Peyer's patch (tissue), 4 donors: ENCODE measurements around the gene ZSCAN21. TPM values are rescaled to one million over a fixed set of nuclear protein-coding genes. Genes with fewer than 3 reads are reported as not detected.
A peak's percentile ranks its signal among the peaks of the same experiment; 100 is the strongest.

Experiments
- DNase-seq, 3 donors: peaks; one replicate each; pipeline ENCODE4 v3.0.0-alpha.2; 2017 to 2019
- H3K27ac ChIP-seq, 4 donors: fragments of 200-600 bp; sonication (generic); one replicate each; pipeline ENCODE4 v1.5.1; 2016 to 2019
- H3K27me3 ChIP-seq, 2 donors: fragments of 200-600 bp; sonication (generic); one replicate each; pipeline ENCODE4 v1.5.1; 2019
- H3K36me3 ChIP-seq, 3 donors: fragments of 200-600 bp; sonication (generic); one replicate each; pipeline ENCODE4 v1.5.1; 2016 to 2019
- H3K4me1 ChIP-seq, 4 donors: fragments of 200-600 bp; sonication (generic); one replicate each; pipeline ENCODE4 v1.5.1; 2016 to 2019
- H3K4me3 ChIP-seq, 4 donors: fragments of 200-600 bp; sonication (generic); 1 replicate in 3 of 4; 2 replicates in 1 of 4; pipeline ENCODE4 v1.5.1; 2016 to 2019; ENCODE audit warnings: mild to moderate bottlenecking in 1 of 4
- H3K9me3 ChIP-seq, 4 donors: fragments of 200-600 bp; sonication (generic); one replicate each; pipeline ENCODE4 v1.5.1; 2016 to 2019; ENCODE audit warnings: mild to moderate bottlenecking in 1 of 4
- CTCF ChIP-seq, 6 experiments: fragments of 450-650 bp in 4 of 6; fragments of 200-600 bp in 2 of 6; sonication (generic) in 1 of 6; IDR thresholded peaks; one replicate each; pipeline ENCODE4 v1.5.1; 2017 to 2019; ENCODE audit warnings: antibody characterized with exemption in 6 of 6, mild to moderate bottlenecking in 3 of 6, moderate library complexity in 1 of 6
- POLR2A ChIP-seq, 2 donors: fragments of 450-650 bp; IDR thresholded peaks; one replicate each; pipeline ENCODE4 v1.5.1; 2017; ENCODE audit warnings: antibody characterized with exemption in 2 of 2, mild to moderate bottlenecking in 2 of 2, moderate library complexity in 2 of 2
- total RNA-seq, 4 donors: library from RNA; depleted of rRNA; stranded (reverse); fragments of >200 nt; gene quantifications; one replicate each; pipeline ENCODE4 v1.1.0, GENCODE V29; 2016

The ZSCAN21 gene
- total RNA-seq, 4 donors from 2014 or later, result 8.4 to 30.5 (median 12.0) TPM

GRCh38 chr7:100089458-100090196 lies 40.1 kb downstream of the ZSCAN21 start:
- Histone ChIP-seq H3K9me3 (no peaks in the 10 kb centered on the region), H3K27ac (peak overlapping the region; percentile 79 to 94 (median 87)), H3K4me3 (peak overlapping the region; percentile 72 to 86 (median 82)), H3K36me3 (peaks cover 0 to 44% (median 0%) of the 10 kb centered on the region in 3 donors), H3K4me1 (peaks cover 0 to 19% (median 0%) of the 10 kb centered on the region in 4 donors), H3K27me3 (no peaks in the 10 kb centered on the region)
- no peak for DNase-seq
- TF ChIP-seq CTCF (IDR thresholded peaks at IDR 0.05), result no peak
- TF ChIP-seq POLR2A (IDR thresholded peaks at IDR 0.05), result no peak

- no peak overlapping the region for H3K27ac ChIP-seq
Measured at GRCh38 chr7:100090527-100091410, 41.2 kb downstream of the ZSCAN21 start.

GRCh38 chr7:100091411-100092181 lies 42.0 kb downstream of the ZSCAN21 start:
- no peak for TF ChIP-seq POLR2A (IDR thresholded peaks at IDR 0.05)
- no peak for TF ChIP-seq CTCF (IDR thresholded peaks at IDR 0.05)
- Histone ChIP-seq H3K9me3 (no peaks in the 10 kb centered on the region), H3K27me3 (no peaks in the 10 kb centered on the region), H3K4me3 (no peak overlapping the region), H3K4me1 (peaks cover 0 to 19% (median 0%) of the 10 kb centered on the region in 4 donors), H3K27ac (no peak overlapping the region), H3K36me3 (peaks cover 0 to 63% (median 0%) of the 10 kb centered on the region in 3 donors)
- no peak for DNase-seq

More at GRCh38 chr7:100090527-100091410, 41.2 kb downstream of the ZSCAN21 start:
- H3K4me1 ChIP-seq, result peaks cover 0 to 19% (median 0%) of the 10 kb centered on the region in 4 donors
- no peak for TF ChIP-seq POLR2A (IDR thresholded peaks at IDR 0.05)
- TF ChIP-seq CTCF (IDR thresholded peaks at IDR 0.05), result no peak
- no peak overlapping the region for H3K4me3 ChIP-seq
- DNase-seq, result no peak
- H3K27me3 ChIP-seq, result no peaks in the 10 kb centered on the region
- no peaks in the 10 kb centered on the region for H3K9me3 ChIP-seq
- peaks cover 0 to 55% (median 0%) of the 10 kb centered on the region in 3 donors for H3K36me3 ChIP-seq

GRCh38 chr7:100093054-100093453 lies 43.5 kb downstream of the ZSCAN21 start:
- Histone ChIP-seq H3K4me1 (peaks cover 0 to 18% (median 0%) of the 10 kb centered on the region in 4 donors), H3K36me3 (peaks cover 0 to 78% (median 0%) of the 10 kb centered on the region in 3 donors)

More at GRCh38 chr7:100093054-100093453, 43.5 kb downstream of the ZSCAN21 start:
- DNase-seq, result no peak
- H3K27ac ChIP-seq, result no peak overlapping the region
- no peak for TF ChIP-seq POLR2A (IDR thresholded peaks at IDR 0.05)
- no peak for TF ChIP-seq CTCF (IDR thresholded peaks at IDR 0.05)
- no peaks in the 10 kb centered on the region for H3K27me3 ChIP-seq
- H3K9me3 ChIP-seq, result no peaks in the 10 kb centered on the region
- H3K4me3 ChIP-seq, result no peak overlapping the region
